Measurements from ENCODE around the gene IFNGR2. TPM values are rescaled to one million over a fixed set of nuclear protein-coding genes. Genes with fewer than 3 reads are reported as not detected.
A peak's percentile ranks its signal among the peaks of the same experiment; 100 is the strongest.
"Not testable (repeated sequence)": the region's sequence is repeated elsewhere in the genome, so short reads cannot be mapped to it uniquely, and the experiment has no call there.

IFNGR2 gene
- total and polyA plus RNA-seq, 2 donors from 2014 or later, result 57.6 to 68.3 TPM

- no peak for FAIRE-seq
- Histone ChIP-seq H3K9ac (ENCODE audit: low read length in 3 of 3) (no peak overlapping the region), H3K27ac (ENCODE audit: low read depth in 2 of 2, low read length in 2 of 2) (no peak overlapping the region), H3K9me3 (ENCODE audit: control insufficient read depth in 2 of 3, insufficient read depth in 1 of 3, low read length in 3 of 3) (no peaks in the 10 kb centered on the region), H3K4me1 (ENCODE audit: control insufficient read depth in 2 of 3, insufficient read depth in 2 of 3, low read depth in 1 of 3, low read length in 3 of 3) (peaks cover 0 to 6% (median 3%) of the 10 kb centered on the region in 3 donors), H3K27me3 (ENCODE audit: control insufficient read depth, insufficient read depth, low read length) (no peaks in the 10 kb centered on the region), H3K4me3 (ENCODE audit: low read length in 3 of 3) (peak overlapping the region in 1 of 3 donors; percentile 35), H3K36me3 (ENCODE audit: control insufficient read depth in 2 of 3, insufficient read depth in 3 of 3, low read length in 3 of 3) (peaks cover 0 to 7% (median 5%) of the 10 kb centered on the region in 3 donors)
- intact Hi-C loops (cut with DNase I), result no loop called here
- DNase-seq, result peak; percentile 63 to 87 (median 77)
- TF ChIP-seq, protein P1, sequence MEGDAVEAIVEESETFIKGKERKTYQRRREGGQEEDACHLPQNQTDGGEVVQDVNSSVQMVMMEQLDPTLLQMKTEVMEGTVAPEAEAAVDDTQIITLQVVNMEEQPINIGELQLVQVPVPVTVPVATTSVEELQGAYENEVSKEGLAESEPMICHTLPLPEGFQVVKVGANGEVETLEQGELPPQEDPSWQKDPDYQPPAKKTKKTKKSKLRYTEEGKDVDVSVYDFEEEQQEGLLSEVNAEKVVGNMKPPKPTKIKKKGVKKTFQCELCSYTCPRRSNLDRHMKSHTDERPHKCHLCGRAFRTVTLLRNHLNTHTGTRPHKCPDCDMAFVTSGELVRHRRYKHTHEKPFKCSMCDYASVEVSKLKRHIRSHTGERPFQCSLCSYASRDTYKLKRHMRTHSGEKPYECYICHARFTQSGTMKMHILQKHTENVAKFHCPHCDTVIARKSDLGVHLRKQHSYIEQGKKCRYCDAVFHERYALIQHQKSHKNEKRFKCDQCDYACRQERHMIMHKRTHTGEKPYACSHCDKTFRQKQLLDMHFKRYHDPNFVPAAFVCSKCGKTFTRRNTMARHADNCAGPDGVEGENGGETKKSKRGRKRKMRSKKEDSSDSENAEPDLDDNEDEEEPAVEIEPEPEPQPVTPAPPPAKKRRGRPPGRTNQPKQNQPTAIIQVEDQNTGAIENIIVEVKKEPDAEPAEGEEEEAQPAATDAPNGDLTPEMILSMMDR (IDR thresholded peaks at IDR 0.05; ENCODE audit: borderline replicate concordance, extremely low read depth, insufficient read depth), result peak; percentile 81
Observed at GRCh38 chr21:33360881-33361602, 42.2 kb upstream of the IFNGR2 start.

GRCh38 chr21:33362044-33362555 lies 41.1 kb upstream of the IFNGR2 start:
- Histone ChIP-seq H3K27ac (ENCODE audit: low read depth in 2 of 2, low read length in 2 of 2) (no peak overlapping the region), H3K9ac (ENCODE audit: low read length in 3 of 3) (peak overlapping the region in 1 of 3 donors; percentile 22), H3K9me3 (ENCODE audit: control insufficient read depth in 2 of 3, insufficient read depth in 1 of 3, low read length in 3 of 3) (peaks cover 0 to under 1% (median 0%) of the 10 kb centered on the region in 3 donors), H3K27me3 (ENCODE audit: control insufficient read depth, insufficient read depth, low read length) (no peaks in the 10 kb centered on the region), H3K4me1 (ENCODE audit: control insufficient read depth in 2 of 3, insufficient read depth in 2 of 3, low read depth in 1 of 3, low read length in 3 of 3) (peaks cover 0 to 6% (median 3%) of the 10 kb centered on the region in 3 donors), H3K36me3 (ENCODE audit: control insufficient read depth in 2 of 3, insufficient read depth in 3 of 3, low read length in 3 of 3) (peaks cover 0 to 3% (median 0%) of the 10 kb centered on the region in 3 donors), H3K4me3 (ENCODE audit: low read length in 3 of 3) (peak overlapping the region; percentile 24 to 53 (median 35))
- intact Hi-C loops (cut with DNase I), result no loop called here
- peak in 3 of 5 donors; percentile 21 to 43 (median 22) for DNase-seq
- FAIRE-seq, result no peak
- TF ChIP-seq, protein P1 (IDR thresholded peaks at IDR 0.05; ENCODE audit: borderline replicate concordance, extremely low read depth, insufficient read depth), result no peak

- H3K4me1 ChIP-seq (ENCODE audit: control insufficient read depth in 2 of 3, insufficient read depth in 2 of 3, low read depth in 1 of 3, low read length in 3 of 3); H3K27ac ChIP-seq (ENCODE audit: low read depth in 2 of 2, low read length in 2 of 2); H3K4me3 ChIP-seq (ENCODE audit: low read length in 3 of 3); H3K9me3 ChIP-seq (ENCODE audit: control insufficient read depth in 2 of 3, insufficient read depth in 1 of 3, low read length in 3 of 3); intact Hi-C loops (cut with DNase I); DNase-seq; H3K36me3 ChIP-seq (ENCODE audit: control insufficient read depth in 2 of 3, insufficient read depth in 3 of 3, low read length in 3 of 3); H3K27me3 ChIP-seq (ENCODE audit: control insufficient read depth, insufficient read depth, low read length); H3K9ac ChIP-seq (ENCODE audit: low read length in 3 of 3); FAIRE-seq: not testable (repeated sequence)
Observed at GRCh38 chr21:33363911-33364609, 39.2 kb upstream of the IFNGR2 start.

DNA sequence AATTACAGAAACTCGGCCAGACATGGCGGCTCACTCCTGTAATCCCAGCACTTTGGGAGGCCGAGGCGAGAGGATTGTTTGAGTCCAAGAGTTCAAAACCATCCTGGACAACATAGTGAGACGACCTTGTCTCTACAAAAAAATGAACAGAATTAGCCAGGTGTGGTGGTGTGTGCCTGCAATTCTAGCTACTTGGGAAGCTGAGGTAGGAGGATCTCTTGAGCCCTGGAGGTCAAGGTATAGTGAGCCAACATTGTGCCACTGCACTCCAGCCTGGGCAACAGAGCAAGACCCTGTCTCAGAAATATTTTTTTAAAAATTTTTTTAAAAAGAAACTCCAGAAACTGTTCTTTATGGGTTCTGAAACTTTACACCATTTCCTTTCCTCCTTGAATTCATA lies 38.4 kb upstream of the IFNGR2 start:
- TF ChIP-seq, protein P1 (IDR thresholded peaks at IDR 0.05; ENCODE audit: borderline replicate concordance, extremely low read depth, insufficient read depth), result no peak
- Histone ChIP-seq H3K9me3 (ENCODE audit: control insufficient read depth in 2 of 3, insufficient read depth in 1 of 3, low read length in 3 of 3) (peaks cover 0 to 10% (median 3%) of the 10 kb centered on the region in 3 donors), H3K27me3 (ENCODE audit: control insufficient read depth, insufficient read depth, low read length) (no peaks in the 10 kb centered on the region), H3K36me3 (ENCODE audit: control insufficient read depth in 2 of 3, insufficient read depth in 3 of 3, low read length in 3 of 3) (no peaks in the 10 kb centered on the region), H3K9ac (ENCODE audit: low read length in 3 of 3) (no peak overlapping the region), H3K27ac (ENCODE audit: low read depth in 2 of 2, low read length in 2 of 2) (no peak overlapping the region), H3K4me1 (ENCODE audit: control insufficient read depth in 2 of 3, insufficient read depth in 2 of 3, low read depth in 1 of 3, low read length in 3 of 3) (peaks cover 0 to 6% (median 3%) of the 10 kb centered on the region in 3 donors), H3K4me3 (ENCODE audit: low read length in 3 of 3) (no peak overlapping the region)
- DNase-seq (no peak), FAIRE-seq (no peak)
- intact Hi-C loops (cut with DNase I), result no loop called here

All from kidney (tissue), 14 donors.